HG03460 (cell line): ENCODE data around the gene MYH6.

Experiments
- ATAC-seq: cut with Tn5 transposase; IDR thresholded peaks from one replicate; pipeline ENCODE4 v1.9.1; 2021; ENCODE audit not compliant: unreplicated experiment

MYH6 gene

GRCh38 chr14:23379366-23380196, 28.5 kb downstream of the MYH6 start:
- no peak for ATAC-seq

GRCh38 chr14:23378612-23379220, 29.4 kb downstream of the MYH6 start:
- no peak for ATAC-seq

GRCh38 chr14:23377573-23378563, 30.2 kb downstream of the MYH6 start:
- ATAC-seq, result no peak

GRCh38 chr14:23377198-23377550, 30.9 kb downstream of the MYH6 start:
- no peak for ATAC-seq

GRCh38 chr14:23376482-23377197, 31.4 kb downstream of the MYH6 start, which contains the start of gene CMTM5:
CMTM5 (plus strand) TSS chr14:23377046; CDS start chr14:23377252, 206 bp downstream.
- ATAC-seq, result no peak

GRCh38 chr14:23375527-23376251, 32.4 kb downstream of the MYH6 start:
- ATAC-seq, result no peak

- ATAC-seq, result no peak
Observed at GRCh38 chr14:23373041-23373440, 35.0 kb downstream of the MYH6 start.

- no peak for ATAC-seq
Observed at GRCh38 chr14:23372509-23372908, 35.6 kb downstream of the MYH6 start, which contains the start of gene IL25. IL25 (plus strand) TSS chr14:23372809.

- no peak for ATAC-seq
Observed at GRCh38 chr14:23371865-23372264, 36.2 kb downstream of the MYH6 start.

GRCh38 chr14:23370221-23370620, 37.9 kb downstream of the MYH6 start:
- no peak for ATAC-seq

GRCh38 chr14:23366426-23366921, 41.6 kb downstream of the MYH6 start:
- no peak for ATAC-seq

GRCh38 chr14:23365732-23366425, 42.2 kb downstream of the MYH6 start:
- no peak for ATAC-seq

- ATAC-seq, result no peak
Observed at GRCh38 chr14:23365036-23365731, 42.9 kb downstream of the MYH6 start, which contains the start of gene EFS. EFS (minus strand) TSS chr14:23365172; CDS start chr14:23365025, 147 bp downstream.

- no peak for ATAC-seq
Observed at GRCh38 chr14:23364164-23365035, 43.7 kb downstream of the MYH6 start.

GRCh38 chr14:23362200-23362599, 45.9 kb downstream of the MYH6 start:
- ATAC-seq, result no peak

- ATAC-seq, result no peak
Observed at GRCh38 chr14:23361763-23362162, 46.3 kb downstream of the MYH6 start.

- ATAC-seq, result no peak
Observed at GRCh38 chr14:23361320-23361719, 46.8 kb downstream of the MYH6 start.
